Urinary bladder (tissue), 4 donors: ENCODE measurements around the gene CNTN5. TPM values are rescaled to one million over a fixed set of nuclear protein-coding genes. Genes with fewer than 3 reads are reported as not detected.
"Not testable (repeated sequence)": the region's sequence is repeated elsewhere in the genome, so short reads cannot be mapped to it uniquely, and the experiment has no call there.

Source experiments
- DNase-seq: peaks from one replicate; pipeline ENCODE4 v3.0.0-alpha.2; 2015; ENCODE audit errors: extremely low spot score
- H3K27ac ChIP-seq: one replicate; pipeline ENCODE4 v1.5.1; 2013; ENCODE audit warnings: low read depth, mild to moderate bottlenecking, moderate library complexity
- H3K36me3 ChIP-seq: one replicate; pipeline ENCODE4 v1.6.1; 2013; ENCODE audit warnings: mild to moderate bottlenecking, moderate library complexity; ENCODE audit not compliant: insufficient read depth
- H3K4me1 ChIP-seq: one replicate; pipeline ENCODE4 v1.6.1; 2013; ENCODE audit warnings: mild to moderate bottlenecking, moderate library complexity; ENCODE audit not compliant: insufficient read depth
- H3K4me3 ChIP-seq: one replicate; pipeline ENCODE4 v1.5.1; 2013; ENCODE audit warnings: low read depth, low read length
- WGBS: extraction: QIAGEN DNeasy Blood & Tissue Kit; methylation state at CpG from one replicate; pipeline ENCODE4 v1.1.7; 2013; 5-methylcytosine and 5-hydroxymethylcytosine counted together
- polyA plus RNA-seq: library from polyadenylated mRNA; stranded (reverse); fragments of 200-250 nt; gene quantifications from one replicate; pipeline ENCODE4 v1.2.3, GENCODE V29; 2013
- total RNA-seq: library from RNA; depleted of rRNA; stranded (reverse); fragments of >200 nt; gene quantifications from one replicate; pipeline ENCODE4 v1.2.3, GENCODE V29; 2014
- donor health status: healthy with polysubstance abuse.
- donor health status: healthy.

CNTN5 gene
- total and polyA plus RNA-seq, 2 donors: 2.6 TPM; not detected in 1

DNA sequence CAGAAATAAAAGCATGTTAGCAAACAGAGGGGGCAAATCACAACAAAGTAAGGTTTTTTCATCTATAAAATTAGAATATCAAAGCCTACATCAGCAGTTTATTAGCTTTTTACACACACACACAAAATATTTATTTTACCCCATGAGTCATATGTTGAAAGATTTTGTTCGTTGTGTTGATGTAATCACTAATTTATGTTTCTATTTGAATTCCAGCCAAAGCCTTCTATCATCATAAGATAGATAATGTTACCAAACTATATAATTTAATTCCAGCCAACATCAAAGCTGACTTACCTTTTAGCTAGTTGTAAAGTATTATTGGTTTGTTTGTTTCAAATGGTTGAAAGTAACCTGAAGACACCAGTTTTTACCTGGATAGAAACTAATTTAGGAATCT, 1208.3 kb downstream of the CNTN5 start:
- no peak for DNase-seq
- Histone ChIP-seq H3K36me3 (no peaks in the 10 kb centered on the region), H3K4me3 (no peak overlapping the region), H3K27ac (no peak overlapping the region), H3K4me1 (no peaks in the 10 kb centered on the region)
- WGBS: 24% methylated on average over 1 of the region's 1 CpG

DNA sequence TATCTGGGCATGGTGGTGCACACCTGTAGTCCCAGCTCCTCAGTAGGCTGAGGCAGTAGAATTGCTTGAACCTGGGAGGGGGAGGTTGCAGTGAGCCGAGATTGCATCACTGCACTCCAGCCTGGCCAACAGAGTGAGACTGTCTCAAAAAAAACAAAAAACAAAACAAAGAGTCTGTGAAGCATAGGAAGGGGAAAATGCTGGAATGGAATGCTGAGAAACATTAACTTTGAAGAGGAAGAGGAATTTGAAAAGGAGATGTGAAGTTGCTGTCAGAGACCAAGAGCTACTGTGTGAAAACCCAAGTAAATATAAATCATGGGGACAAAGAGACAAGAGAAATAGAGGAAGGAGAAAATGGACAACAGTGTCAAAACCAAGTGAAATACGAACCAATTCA, 1211.3 kb downstream of the CNTN5 start:
- H3K4me3 ChIP-seq: no peak overlapping the region
- DNase-seq: no peak
- 81% methylated on average over 2 of the region's 2 CpGs for WGBS
- H3K27ac ChIP-seq: no peak overlapping the region
- no peaks in the 10 kb centered on the region for H3K4me1 ChIP-seq
- no peaks in the 10 kb centered on the region for H3K36me3 ChIP-seq

DNA sequence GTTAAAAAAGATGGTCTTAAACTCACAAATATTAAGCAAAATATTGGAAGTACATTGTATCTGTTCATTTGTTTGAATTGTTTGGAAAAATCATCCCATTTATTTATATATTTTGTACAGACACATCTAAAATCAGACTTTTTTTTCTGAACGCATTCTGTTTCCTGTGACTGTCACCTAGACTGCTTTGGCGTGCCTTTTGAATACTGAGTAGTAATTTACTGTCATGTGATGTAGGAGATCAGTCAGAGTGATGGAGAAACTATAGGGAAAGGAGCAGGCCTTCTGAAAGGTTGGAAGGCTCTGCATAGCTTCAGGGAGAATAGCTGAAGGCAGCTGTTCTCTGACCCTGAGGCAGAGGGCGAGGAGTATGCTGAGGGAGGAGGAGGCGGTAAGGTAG, 1214.3 kb downstream of the CNTN5 start:
- Histone ChIP-seq H3K4me3 (no peak overlapping the region), H3K4me1 (no peaks in the 10 kb centered on the region), H3K36me3 (no peaks in the 10 kb centered on the region), H3K27ac (no peak overlapping the region)
- WGBS: 65% methylated on average over 4 of the region's 4 CpGs
- no peak for DNase-seq

DNA sequence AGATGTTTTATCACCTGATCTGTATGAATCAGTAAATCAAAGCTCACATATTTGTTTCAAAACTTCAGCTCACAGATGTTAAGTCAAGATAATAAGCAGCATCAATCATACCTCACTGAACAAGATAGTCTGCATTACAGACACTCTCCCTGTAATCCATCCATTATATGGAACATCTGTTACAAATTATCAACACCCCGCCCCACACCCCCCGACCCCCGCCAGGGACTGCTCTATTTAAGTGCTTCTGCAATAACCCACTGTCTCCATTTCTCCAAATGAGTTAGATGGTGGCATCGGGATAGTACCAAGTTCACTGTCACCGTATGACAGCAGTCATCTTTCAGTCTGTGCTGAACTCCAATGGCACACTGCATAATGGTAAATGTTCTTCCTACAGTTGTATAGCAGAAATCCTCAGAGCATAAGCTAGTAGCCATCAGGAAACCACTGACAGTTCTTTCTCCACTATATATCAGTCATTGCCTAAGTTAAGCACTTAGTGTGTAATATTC, 1219.3 kb downstream of the CNTN5 start:
- WGBS: 29% methylated on average over 5 of the region's 5 CpGs
- Histone ChIP-seq H3K36me3 (no peaks in the 10 kb centered on the region), H3K27ac (no peak overlapping the region), H3K4me1 (no peaks in the 10 kb centered on the region), H3K4me3 (no peak overlapping the region)
- no peak for DNase-seq

DNA sequence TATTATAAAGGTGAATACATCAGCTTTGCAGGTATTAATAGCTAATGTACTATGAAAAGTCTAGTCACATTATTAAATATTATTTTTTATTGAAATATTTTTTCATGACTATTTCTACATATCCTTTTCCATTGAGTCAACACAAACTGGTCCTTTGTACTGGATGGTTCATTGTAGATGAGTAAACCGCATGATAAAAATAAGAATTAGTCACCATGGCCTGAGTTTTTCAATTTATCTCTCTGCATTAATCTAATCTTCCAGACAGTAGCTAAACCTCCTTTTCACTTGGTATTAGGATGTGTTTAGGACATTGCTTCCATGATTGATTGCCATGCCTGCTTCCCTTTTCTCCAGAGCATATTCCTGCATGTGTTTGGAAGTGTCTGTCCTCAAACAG, 1227.0 kb downstream of the CNTN5 start:
- Histone ChIP-seq H3K36me3 (no peaks in the 10 kb centered on the region), H3K4me1 (no peaks in the 10 kb centered on the region), H3K27ac (no peak overlapping the region), H3K4me3 (no peak overlapping the region)
- no peak for DNase-seq
- 96% methylated on average over 1 of the region's 1 CpG for WGBS

DNA sequence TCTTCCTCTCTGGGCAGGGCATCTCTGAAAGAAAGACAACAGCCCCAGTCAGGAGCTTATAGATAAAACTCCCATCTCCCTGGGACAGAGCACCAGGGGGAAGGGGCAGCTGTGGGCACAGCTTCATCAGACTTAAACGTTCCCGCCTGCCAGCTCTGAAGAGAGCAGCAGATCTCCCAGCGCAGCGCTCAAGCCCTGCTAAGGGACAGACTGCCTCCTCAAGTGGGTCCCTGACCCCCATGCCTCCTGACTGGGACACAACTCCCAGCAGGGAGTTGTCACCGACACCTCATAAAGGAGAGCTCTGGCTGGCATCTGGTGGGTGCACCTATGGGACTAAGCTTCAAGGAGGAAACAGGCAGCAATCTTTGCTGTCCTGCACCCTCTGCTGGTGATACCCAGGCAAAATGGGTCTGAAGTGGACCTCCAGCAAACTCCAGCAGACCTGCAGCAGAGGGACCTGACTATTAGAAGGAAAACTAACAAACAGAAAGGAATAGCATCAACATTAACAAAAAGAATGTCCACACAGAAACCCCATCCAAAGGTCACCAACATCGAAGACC, 1236.6 kb downstream of the CNTN5 start:
- H3K4me1 ChIP-seq, H3K36me3 ChIP-seq, H3K4me3 ChIP-seq, H3K27ac ChIP-seq, DNase-seq: not testable (repeated sequence)
- 91% methylated on average over 6 of the region's 6 CpGs for WGBS

DNA sequence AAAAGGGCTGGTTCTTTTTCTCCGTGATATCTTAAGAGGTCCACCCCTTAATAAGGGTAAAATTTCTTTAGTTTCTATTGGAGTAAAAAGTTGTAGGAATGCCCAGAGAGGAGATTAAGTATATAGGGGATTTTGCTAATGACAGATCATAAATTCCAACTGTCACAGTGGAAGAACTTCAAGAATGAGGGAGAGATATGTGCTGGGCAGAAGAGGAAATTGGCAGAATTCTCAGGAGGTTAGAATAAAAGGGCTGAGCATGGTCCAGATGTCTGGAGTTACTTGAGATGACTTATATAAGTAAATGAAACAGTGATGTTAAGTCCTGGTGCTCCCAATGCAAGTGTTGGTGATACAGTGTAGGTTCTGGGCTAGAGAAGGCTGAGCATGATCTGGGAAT, 1248.8 kb downstream of the CNTN5 start:
- Histone ChIP-seq H3K27ac (no peak overlapping the region), H3K36me3 (no peaks in the 10 kb centered on the region), H3K4me3 (no peak overlapping the region), H3K4me1 (no peaks in the 10 kb centered on the region)
- 34% methylated on average over 1 of the region's 1 CpG for WGBS
- DNase-seq: no peak

DNA sequence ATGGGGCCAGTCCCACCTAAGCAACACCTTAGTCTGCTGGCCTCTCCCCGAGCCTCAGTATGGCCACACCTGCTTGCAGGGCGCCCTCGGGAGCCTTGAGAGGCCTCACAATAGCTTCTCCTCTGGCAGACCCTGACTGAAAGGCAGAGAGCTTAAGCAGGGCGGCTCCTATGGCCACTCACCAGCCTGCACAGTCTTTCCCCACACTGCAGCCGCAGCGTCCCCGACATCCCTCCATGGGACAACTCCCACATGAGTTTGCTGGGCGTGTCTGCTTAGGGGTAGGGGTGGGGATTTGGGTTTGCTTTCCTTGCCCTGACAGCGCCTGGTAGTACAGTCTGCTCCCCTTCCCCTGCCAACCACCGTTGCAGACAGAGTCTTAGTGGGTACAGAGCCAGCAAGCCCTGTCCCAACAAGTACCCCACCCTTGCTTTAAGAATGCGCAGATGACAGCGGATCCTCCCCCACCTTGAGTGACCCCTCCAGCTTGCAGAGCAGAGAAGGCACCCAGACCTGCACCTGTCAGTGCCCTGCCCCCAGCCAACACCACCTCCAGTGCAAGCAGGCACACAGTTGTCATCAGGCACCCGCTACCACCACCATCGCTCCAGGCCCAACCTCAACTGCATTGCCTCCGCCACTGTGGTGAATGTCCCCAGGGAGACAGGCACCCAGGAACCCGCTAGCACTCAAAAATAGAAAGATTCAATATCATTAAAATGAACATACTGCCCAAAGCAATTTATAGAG, 1252.5 kb downstream of the CNTN5 start:
- Histone ChIP-seq H3K36me3 (no peaks in the 10 kb centered on the region), H3K27ac (no peak overlapping the region), H3K4me3 (no peak overlapping the region), H3K4me1 (no peaks in the 10 kb centered on the region)
- DNase-seq: no peak
- 93% methylated on average over 16 of the region's 16 CpGs for WGBS

DNA sequence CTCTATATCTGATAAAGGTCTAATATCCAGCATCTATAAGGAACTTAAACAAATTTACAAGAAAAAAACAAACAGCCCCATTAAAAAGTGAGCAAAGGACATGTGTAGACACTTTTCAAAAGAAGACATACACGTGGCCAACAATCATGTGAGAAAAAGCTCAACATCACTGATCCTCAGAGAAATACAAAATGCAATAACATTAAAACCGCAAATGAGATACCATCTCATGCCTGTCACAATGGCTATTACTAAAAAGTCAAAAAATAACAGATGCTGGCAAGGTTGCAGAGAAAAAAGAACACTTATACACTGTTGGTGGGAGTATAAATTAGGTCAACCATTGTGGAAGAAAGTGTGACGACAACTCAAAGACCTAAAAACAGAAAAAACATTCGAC, 1253.7 kb downstream of the CNTN5 start:
- H3K4me1 ChIP-seq, H3K27ac ChIP-seq: not testable (repeated sequence)
- WGBS: 81% methylated on average over 4 of the region's 4 CpGs

DNA sequence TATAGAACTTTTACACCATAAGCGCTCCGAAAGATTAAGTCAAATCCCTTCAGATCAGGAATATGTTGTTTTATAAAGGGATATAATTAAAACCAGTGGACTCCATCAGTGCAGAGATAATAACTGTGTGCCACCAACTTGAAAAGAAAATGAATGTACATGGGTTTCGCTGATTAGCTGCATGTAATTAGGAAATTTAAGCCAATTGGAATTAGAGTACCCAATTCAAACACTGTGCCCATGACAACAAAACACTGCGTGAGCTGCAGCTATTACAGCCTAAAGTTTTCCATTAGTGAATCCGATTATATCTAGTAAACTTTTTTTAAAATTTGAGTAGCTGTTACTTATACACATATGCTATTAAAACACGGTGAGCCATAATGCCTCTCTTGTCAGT, 1274.0 kb downstream of the CNTN5 start:
- DNase-seq: no peak
- Histone ChIP-seq H3K27ac (no peak overlapping the region), H3K36me3 (no peaks in the 10 kb centered on the region), H3K4me1 (no peaks in the 10 kb centered on the region), H3K4me3 (no peak overlapping the region)
- 84% methylated on average over 6 of the region's 6 CpGs for WGBS

More for the DNA sequence above, 1253.7 kb downstream of the CNTN5 start:
- not testable (repeated sequence) for DNase-seq, H3K36me3 ChIP-seq, H3K4me3 ChIP-seq

DNA sequence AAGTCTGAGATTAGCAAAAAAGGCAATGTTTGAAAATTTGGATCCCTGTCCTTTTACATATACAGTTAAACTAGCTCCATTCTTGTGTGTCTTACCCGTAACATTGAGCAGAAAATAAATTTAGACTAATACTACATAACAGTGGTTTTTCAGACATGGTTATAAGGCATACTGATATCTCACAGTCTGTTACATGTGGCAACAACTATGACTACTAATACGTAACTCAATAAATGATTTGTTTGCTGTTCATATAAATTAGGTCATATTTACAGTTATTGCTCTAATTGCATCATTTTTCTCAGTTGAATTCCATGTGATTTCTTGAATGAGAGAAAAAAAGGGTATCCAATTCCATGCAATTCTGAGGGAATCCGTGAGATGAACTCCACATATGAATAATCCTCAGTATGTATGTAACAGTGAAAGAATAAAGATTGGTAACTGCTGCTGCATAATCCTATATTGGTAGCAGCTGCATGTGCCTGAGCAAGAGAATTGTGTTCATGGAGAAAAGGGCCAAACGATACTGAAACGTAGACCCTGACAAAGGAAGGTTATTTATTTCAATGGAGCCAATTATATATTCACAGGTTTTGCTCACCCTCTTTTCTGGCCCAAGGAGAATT, 1275.4 kb downstream of the CNTN5 start:
- no peak overlapping the region for H3K27ac ChIP-seq

DNA sequence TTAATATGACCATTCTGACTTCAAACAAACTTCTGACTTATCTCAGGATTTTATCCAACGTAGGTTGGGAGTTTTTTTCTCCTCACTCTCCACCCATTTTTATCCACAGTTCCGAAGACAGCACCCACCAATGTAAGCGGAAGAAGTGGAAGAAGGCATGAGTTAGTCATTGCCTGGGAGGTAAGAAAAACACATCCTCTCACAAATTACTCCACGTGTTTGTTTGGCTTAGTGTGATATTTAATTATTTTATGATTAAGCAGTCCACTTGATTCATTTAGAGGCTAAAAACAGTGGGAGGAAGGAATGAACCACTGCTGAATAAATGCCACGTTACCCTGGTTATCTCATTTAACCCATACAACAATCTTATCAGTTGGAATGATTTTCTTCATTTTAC, 1276.8 kb downstream of the CNTN5 start:
- no peak overlapping the region for H3K4me3 ChIP-seq
- no peak overlapping the region for H3K27ac ChIP-seq
- no peaks in the 10 kb centered on the region for H3K36me3 ChIP-seq
- no peaks in the 10 kb centered on the region for H3K4me1 ChIP-seq
- DNase-seq: no peak
- 58% methylated on average over 5 of the region's 5 CpGs for WGBS

More for the DNA sequence above, 1275.4 kb downstream of the CNTN5 start:
- no peaks in the 10 kb centered on the region for H3K4me1 ChIP-seq
- 84% methylated on average over 5 of the region's 5 CpGs for WGBS
- no peaks in the 10 kb centered on the region for H3K36me3 ChIP-seq
- no peak for DNase-seq
- no peak overlapping the region for H3K4me3 ChIP-seq

DNA sequence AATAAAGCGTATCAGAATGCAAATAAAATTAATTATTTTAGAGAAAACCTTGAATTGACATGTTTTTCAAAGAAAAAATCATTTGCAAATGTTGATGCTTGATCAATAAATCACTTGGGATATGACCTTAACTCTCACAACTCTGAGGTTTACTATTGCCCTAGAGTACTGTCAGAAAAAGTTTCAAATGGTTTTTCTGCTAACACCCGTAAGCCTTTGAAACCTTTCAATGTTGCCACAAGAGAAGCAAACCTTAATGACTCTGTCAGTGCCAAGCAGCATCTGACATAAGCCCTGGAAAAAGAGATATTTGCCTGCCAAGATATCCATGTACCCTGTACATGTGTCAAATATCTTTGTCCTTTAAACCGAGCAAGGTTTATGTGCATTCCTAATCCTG, 1282.1 kb downstream of the CNTN5 start:
- Histone ChIP-seq H3K4me3 (no peak overlapping the region), H3K27ac (no peak overlapping the region), H3K36me3 (no peaks in the 10 kb centered on the region), H3K4me1 (no peaks in the 10 kb centered on the region)
- WGBS: 62% methylated on average over 3 of the region's 3 CpGs
- no peak for DNase-seq

DNA sequence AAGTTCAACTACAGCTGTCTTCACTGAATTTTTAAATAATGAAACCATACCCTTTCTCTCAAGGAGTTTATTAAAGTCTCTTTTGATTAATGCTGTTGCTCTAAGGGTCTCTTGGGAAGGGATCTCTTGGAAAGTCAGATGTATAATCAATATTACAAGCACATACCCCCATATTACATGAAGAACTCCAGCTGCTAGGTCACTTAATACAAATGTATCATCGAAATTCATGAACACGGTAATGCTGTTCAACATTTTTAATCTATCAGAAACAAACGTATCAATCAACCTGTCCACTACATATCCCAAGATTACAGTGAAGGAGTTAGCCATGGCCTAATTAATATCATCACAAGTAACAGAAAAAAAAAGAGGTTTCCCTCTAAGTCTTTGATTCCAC, 1283.1 kb downstream of the CNTN5 start:
- no peaks in the 10 kb centered on the region for H3K36me3 ChIP-seq
- no peak overlapping the region for H3K27ac ChIP-seq
- DNase-seq: no peak
- 64% methylated on average over 3 of the region's 3 CpGs for WGBS
- no peak overlapping the region for H3K4me3 ChIP-seq
- H3K4me1 ChIP-seq: no peaks in the 10 kb centered on the region
